H9 (cell line): Measurements from ENCODE around the gene NDUFC2. TPM values are rescaled to one million over a fixed set of nuclear protein-coding genes. Genes with fewer than 3 reads are reported as not detected.

Experiments
- DNase-seq: peaks from one replicate; pipeline ENCODE4 v3.0.0-alpha.2; 2017
- H2AFZ ChIP-seq: one replicate; pipeline ENCODE4 v1.6.1; 2013; ENCODE audit warnings: mild to moderate bottlenecking, low read length, control low read depth, moderate library complexity
- H2AK5ac ChIP-seq: 2 replicates; pipeline ENCODE4 v1.6.1; 2013; ENCODE audit warnings: low read length, control low read depth, mixed read lengths; ENCODE audit not compliant: insufficient read length
- H2BK120ac ChIP-seq: one replicate; pipeline ENCODE4 v1.6.1; 2013; ENCODE audit warnings: low read depth, mild to moderate bottlenecking, low read length, control low read depth, inconsistent platforms; ENCODE audit not compliant: poor library complexity, severe bottlenecking
- H2BK12ac ChIP-seq: 2 replicates; pipeline ENCODE4 v1.6.1; 2013; ENCODE audit warnings: low read length, control low read depth, mixed read lengths, low read depth; ENCODE audit not compliant: insufficient read length
- H2BK15ac ChIP-seq: 2 replicates; pipeline ENCODE4 v1.6.1; 2013; ENCODE audit warnings: low read depth, low read length, control low read depth
- H2BK20ac ChIP-seq: one replicate; pipeline ENCODE4 v1.6.1; 2013; ENCODE audit warnings: low read depth, mild to moderate bottlenecking, low read length, control low read depth, inconsistent platforms; ENCODE audit not compliant: poor library complexity, severe bottlenecking
- H2BK5ac ChIP-seq: 2 replicates; pipeline ENCODE4 v1.6.1; 2013; ENCODE audit warnings: low read length, control low read depth, mixed read lengths; ENCODE audit not compliant: insufficient read length
- H3K14ac ChIP-seq: 2 replicates; pipeline ENCODE4 v1.6.1; 2013; ENCODE audit warnings: low read length, control low read depth; ENCODE audit not compliant: insufficient read depth
- H3K18ac ChIP-seq: 2 replicates; pipeline ENCODE4 v1.6.1; 2013; ENCODE audit warnings: low read depth, mild to moderate bottlenecking, mixed read lengths, low read length, control low read depth; ENCODE audit not compliant: insufficient read length
- H3K23ac ChIP-seq: 2 replicates; pipeline ENCODE4 v1.6.1; 2013; ENCODE audit warnings: low read length, control low read depth, mixed read lengths, low read depth; ENCODE audit not compliant: insufficient read length
- H3K23me2 ChIP-seq: 2 replicates; pipeline ENCODE4 v1.6.1; 2013; ENCODE audit warnings: low read depth, mild to moderate bottlenecking, mixed read lengths, low read length, control low read depth; ENCODE audit not compliant: insufficient read length, poor library complexity, severe bottlenecking
- H3K27ac ChIP-seq: 2 replicates; pipeline ENCODE4 v1.5.1; 2013; ENCODE audit warnings: low read length, control low read depth, mixed read lengths, low read depth; ENCODE audit not compliant: insufficient read length
- H3K27me3 ChIP-seq: 2 replicates; pipeline ENCODE4 v1.6.1; 2013; ENCODE audit warnings: low read length, control low read depth, inconsistent platforms; ENCODE audit not compliant: insufficient read depth
- H3K4ac ChIP-seq: 2 replicates; pipeline ENCODE4 v1.6.1; 2013; ENCODE audit warnings: low read depth, mild to moderate bottlenecking, control low read depth, inconsistent platforms, low read length, moderate library complexity
- H3K4me1 ChIP-seq: 2 replicates; pipeline ENCODE4 v1.6.1; 2013; ENCODE audit warnings: low read length, control low read depth, inconsistent platforms; ENCODE audit not compliant: insufficient read depth
- H3K4me2 ChIP-seq: 2 replicates; pipeline ENCODE4 v1.6.1; 2013; ENCODE audit warnings: low read length, control low read depth, mixed read lengths; ENCODE audit not compliant: insufficient read length, insufficient read depth
- H3K56ac ChIP-seq: 2 replicates; pipeline ENCODE4 v1.6.1; 2013; ENCODE audit warnings: low read depth, mild to moderate bottlenecking, mixed read lengths, low read length, control low read depth; ENCODE audit not compliant: insufficient read length
- H3K79me1 ChIP-seq: 2 replicates; pipeline ENCODE4 v1.6.1; 2013; ENCODE audit warnings: low read depth, mild to moderate bottlenecking, moderate library complexity, low read length, control low read depth, inconsistent platforms; ENCODE audit not compliant: insufficient read depth, poor library complexity, severe bottlenecking
- H3K79me2 ChIP-seq: 2 replicates; pipeline ENCODE4 v1.6.1; 2013; ENCODE audit warnings: low read length, control low read depth, inconsistent platforms; ENCODE audit not compliant: insufficient read depth
- H3K9ac ChIP-seq: 2 replicates; pipeline ENCODE4 v1.6.1; 2013; ENCODE audit warnings: low read length, control low read depth, mixed read lengths; ENCODE audit not compliant: insufficient read length; ENCODE audit errors: extremely low read depth
- H3K9me3 ChIP-seq: one replicate; pipeline ENCODE4 v1.6.1; 2013; ENCODE audit warnings: low read depth, low read length, inconsistent platforms; ENCODE audit not compliant: control insufficient read depth
- H3T11ph ChIP-seq: one replicate; pipeline ENCODE4 v1.6.1; 2013; ENCODE audit warnings: mild to moderate bottlenecking, low read length, control low read depth, inconsistent platforms
- H4K20me1 ChIP-seq: one replicate; pipeline ENCODE4 v1.6.1; 2013; ENCODE audit not compliant: control insufficient read depth, insufficient read length, insufficient read depth
- H4K5ac ChIP-seq: 2 replicates; pipeline ENCODE4 v1.6.1; 2013; ENCODE audit warnings: low read depth, mild to moderate bottlenecking, mixed read lengths, low read length, control low read depth; ENCODE audit not compliant: insufficient read length
- H4K8ac ChIP-seq: replicated peaks from 2 replicates; pipeline ENCODE4 v1.6.1; 2013; ENCODE audit warnings: low read length, control low read depth, mixed read lengths, low read depth; ENCODE audit not compliant: insufficient read length
- H4K91ac ChIP-seq: 2 replicates; pipeline ENCODE4 v1.6.1; 2013; ENCODE audit warnings: low read depth, mild to moderate bottlenecking, moderate library complexity, mixed read lengths, low read length, control low read depth; ENCODE audit not compliant: insufficient read length
- H3K27ac Mint-ChIP-seq, 3 experiments: 2 replicates in 2 of 3; 3 replicates in 1 of 3; pipeline ENCODE4 v1.8.0; 2020 to 2021; ENCODE audit warnings: mixed read lengths in 3 of 3, mild to moderate bottlenecking in 1 of 3, moderate library complexity in 1 of 3
- H3K27me3 Mint-ChIP-seq: 2 replicates; pipeline ENCODE4 v1.8.0; 2021; ENCODE audit warnings: low read depth, mild to moderate bottlenecking, moderate library complexity, mixed read lengths
- H3K36me3 Mint-ChIP-seq, 3 experiments: 2 replicates in 2 of 3; 3 replicates in 1 of 3; pipeline ENCODE4 v1.8.0; 2020 to 2021; ENCODE audit warnings: low read depth in 3 of 3, mixed read lengths in 3 of 3; ENCODE audit not compliant: insufficient read depth in 1 of 3
- H3K4me1 Mint-ChIP-seq, 2 experiments: 2 replicates each; pipeline ENCODE4 v1.8.0; 2020; ENCODE audit warnings: mixed read lengths in 2 of 2
- H3K4me3 Mint-ChIP-seq, 2 experiments: 2 replicates in 1 of 2; 3 replicates in 1 of 2; pipeline ENCODE4 v1.8.0; 2020 to 2021; ENCODE audit warnings: mild to moderate bottlenecking in 2 of 2, mixed read lengths in 2 of 2, moderate library complexity in 1 of 2
- H3K9me3 Mint-ChIP-seq, 2 experiments: 2 replicates in 1 of 2; 3 replicates in 1 of 2; pipeline ENCODE4 v1.8.0; 2020; ENCODE audit warnings: mild to moderate bottlenecking in 2 of 2, mixed read lengths in 2 of 2, moderate library complexity in 1 of 2
- CTCF ChIP-seq: fragments of 200-600 bp; sonication (generic); conservative IDR thresholded peaks from 3 replicates; pipeline ENCODE4 v1.8.0; 2021; ENCODE audit warnings: antibody characterized with exemption, mild to moderate bottlenecking
- WGBS: extraction: QIAGEN DNeasy Blood & Tissue Kit; methylation state at CpG from one replicate; pipeline ENCODE4 v1.1.7; 2013; ENCODE audit warnings: missing lambda C conversion rate, low lambda C conversion rate, mixed read lengths; ENCODE audit not compliant: insufficient read length; ENCODE audit errors: extremely low coverage; 5-methylcytosine and 5-hydroxymethylcytosine counted together
- total RNA-seq: library from RNA; stranded (reverse); gene quantifications from 2 replicates; pipeline ENCODE4 v1.2.1, GENCODE V29; 2021

NDUFC2 gene
- total RNA-seq, 1 experiment from 2014 or later: 247 TPM

GRCh38 chr11:78066471-78066870 lies 13.2 kb downstream of the NDUFC2 start:
- Histone ChIP-seq H2BK120ac (no peak overlapping the region), H2AFZ (no peak overlapping the region), H3K27me3 (no peaks in the 10 kb centered on the region), H3K56ac (no peak overlapping the region), H3K79me1 (no peaks in the 10 kb centered on the region), H4K91ac (no peak overlapping the region), H4K20me1 (no peaks in the 10 kb centered on the region), H3K14ac (no peak overlapping the region), H3K18ac (no peak overlapping the region), H3K27ac (no peak overlapping the region), H2BK15ac (no peak overlapping the region), H2BK5ac (no peak overlapping the region), H2BK20ac (no peak overlapping the region), H3K79me2 (no peaks in the 10 kb centered on the region), H2BK12ac (no peak overlapping the region), H3K4me2 (no peak overlapping the region), H3K9me3 (no peaks in the 10 kb centered on the region), H3K23me2 (no peaks in the 10 kb centered on the region), H3T11ph (no peak overlapping the region), H4K8ac (no peak overlapping the region), H4K5ac (no peak overlapping the region), H3K23ac (no peak overlapping the region), H3K4me1 (no peaks in the 10 kb centered on the region), H3K9ac (no peak overlapping the region), H2AK5ac (no peak overlapping the region), H3K4ac (no peak overlapping the region)
- Mint-ChIP-seq H3K36me3 (peaks cover 15 to 39% (median 37%) of the 10 kb centered on the region in 3 experiments; a peak in 6 of 7 replicates), H3K9me3 (no peaks in the 10 kb centered on the region), H3K4me3 (no peak overlapping the region), H3K27me3 (no peaks in the 10 kb centered on the region), H3K4me1 (no peaks in the 10 kb centered on the region), H3K27ac (no peak overlapping the region)
- TF ChIP-seq CTCF: no peak
- no peak for DNase-seq
- no CpG with 5 or more reads among the region's 2 CpGs for WGBS
